Measurements from ENCODE around the gene CNTNAP2.

Gene CNTNAP2

GRCh38 chr7:146136357-146136875 lies 19.8 kb downstream of the CNTNAP2 start:
- no peak for DNase-seq (ENCODE audit: low read depth)
- no peak for TF ChIP-seq CTCF (conservative IDR thresholded peaks at IDR 0.05; ENCODE audit: control insufficient read depth, insufficient read depth, low read depth, low read length)
- no peak overlapping the region for H3K4me3 ChIP-seq (ENCODE audit: control insufficient read depth, low read depth, low read length)

- no peak overlapping the region for H3K4me3 ChIP-seq (ENCODE audit: control insufficient read depth, low read depth, low read length)
- DNase-seq (ENCODE audit: low read depth), result no peak
- no peak for TF ChIP-seq CTCF (conservative IDR thresholded peaks at IDR 0.05; ENCODE audit: control insufficient read depth, insufficient read depth, low read depth, low read length)
Measured at GRCh38 chr7:146138926-146139325, 22.3 kb downstream of the CNTNAP2 start.

GRCh38 chr7:146146831-146147486 lies 30.4 kb downstream of the CNTNAP2 start:
- no peak overlapping the region for H3K4me3 ChIP-seq (ENCODE audit: control insufficient read depth, low read depth, low read length)
- TF ChIP-seq CTCF (conservative IDR thresholded peaks at IDR 0.05; ENCODE audit: control insufficient read depth, insufficient read depth, low read depth, low read length), result no peak
- peak; percentile 76 for DNase-seq (ENCODE audit: low read depth)

GRCh38 chr7:146150153-146150552 lies 33.6 kb downstream of the CNTNAP2 start:
- no peak for TF ChIP-seq CTCF (conservative IDR thresholded peaks at IDR 0.05; ENCODE audit: control insufficient read depth, insufficient read depth, low read depth, low read length)
- peak; percentile 62 for DNase-seq (ENCODE audit: low read depth)

GRCh38 chr7:146172112-146172511 lies 55.5 kb downstream of the CNTNAP2 start:
- H3K4me3 ChIP-seq (ENCODE audit: control insufficient read depth, low read depth, low read length), result no peak overlapping the region
- TF ChIP-seq CTCF (conservative IDR thresholded peaks at IDR 0.05; ENCODE audit: control insufficient read depth, insufficient read depth, low read depth, low read length), result no peak
- DNase-seq (ENCODE audit: low read depth), result peak; percentile 2

More at GRCh38 chr7:146150153-146150552, 33.6 kb downstream of the CNTNAP2 start:
- H3K4me3 ChIP-seq (ENCODE audit: control insufficient read depth, low read depth, low read length), result no peak overlapping the region

GRCh38 chr7:146175716-146176115 lies 59.1 kb downstream of the CNTNAP2 start:
- no peak overlapping the region for H3K4me3 ChIP-seq (ENCODE audit: control insufficient read depth, low read depth, low read length)
- no peak for TF ChIP-seq CTCF (conservative IDR thresholded peaks at IDR 0.05; ENCODE audit: control insufficient read depth, insufficient read depth, low read depth, low read length)
- no peak for DNase-seq (ENCODE audit: low read depth)

Measured in fibroblast of mammary gland (primary cell).